HG03045 (cell line): ENCODE results near the gene ARHGEF6.

ENCODE experiments used
- ATAC-seq: cut with Tn5 transposase; IDR thresholded peaks from one replicate; pipeline ENCODE4 v1.9.1; 2021; ENCODE audit warnings: mild to moderate bottlenecking, moderate library complexity; ENCODE audit not compliant: unreplicated experiment

Gene ARHGEF6

DNA sequence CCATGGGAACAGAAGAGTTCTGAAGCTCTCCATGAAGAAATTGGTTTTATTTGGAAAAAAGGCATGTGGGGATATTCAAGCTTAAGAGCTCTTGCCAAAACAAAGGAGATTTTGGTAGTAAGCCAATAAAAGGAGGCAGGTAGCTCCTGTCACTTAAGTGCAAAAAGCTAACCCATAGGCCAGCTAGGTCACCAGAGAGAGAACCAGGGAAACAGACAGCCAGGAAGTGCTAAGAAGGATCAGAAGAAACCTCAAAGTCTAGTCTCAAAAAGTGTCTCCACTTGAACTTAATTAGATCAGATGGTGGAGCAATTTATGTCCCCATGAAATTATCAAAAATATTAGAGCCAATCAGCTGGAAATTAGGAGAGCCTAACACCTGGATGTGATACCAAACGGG lies 83.6 kb downstream of the ARHGEF6 start:
- ATAC-seq = no peak

DNA sequence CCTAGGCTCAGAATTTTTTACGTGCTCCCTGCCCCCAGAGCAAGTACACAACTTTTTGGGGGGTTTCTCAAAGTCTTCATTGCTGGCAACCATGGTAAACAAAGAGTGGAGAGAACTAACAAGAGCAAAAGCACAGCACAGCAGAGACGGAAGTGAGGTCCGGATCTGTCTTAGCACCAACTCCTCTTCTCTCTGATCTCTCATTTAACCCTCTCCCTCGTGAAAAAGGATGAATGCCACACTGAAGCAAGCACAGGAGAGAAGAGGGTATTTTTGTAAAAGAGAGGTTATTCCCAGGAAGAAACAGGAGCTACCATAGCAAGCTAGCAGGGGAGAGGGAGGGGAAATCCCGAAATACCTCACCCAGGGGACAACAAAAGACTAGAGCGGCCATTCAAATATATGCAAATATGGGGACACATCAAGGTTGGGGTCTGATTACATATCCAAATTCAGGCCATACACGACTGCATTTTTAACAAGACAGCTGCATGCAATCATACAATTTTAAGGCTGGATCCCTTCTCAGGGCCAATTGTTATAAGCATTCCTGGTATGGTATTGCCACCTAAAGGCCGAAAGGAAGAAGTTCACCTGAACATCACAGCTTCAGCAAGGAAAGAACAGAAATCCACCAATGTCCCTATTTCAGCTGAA lies 86.2 kb downstream of the ARHGEF6 start:
- ATAC-seq = peak; percentile 84

DNA sequence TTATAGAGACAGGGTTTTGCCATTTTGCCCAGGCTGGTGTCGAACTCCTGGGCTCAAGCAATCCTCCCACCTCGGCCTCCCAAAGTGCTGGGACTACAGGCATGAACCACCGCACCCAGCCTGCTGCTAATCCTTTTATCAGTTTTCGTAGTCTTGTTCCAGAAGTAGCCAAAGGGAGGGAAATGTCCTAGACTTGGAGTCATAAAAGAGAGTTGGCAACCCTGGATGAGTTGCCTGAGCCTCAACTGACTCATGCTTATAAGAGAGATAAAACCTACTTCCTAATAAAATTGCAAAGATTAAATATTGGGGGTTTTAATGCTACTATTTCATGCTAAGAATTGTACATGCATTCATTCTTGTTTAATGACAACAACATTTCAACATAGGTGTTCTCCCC lies 88.5 kb downstream of the ARHGEF6 start:
- ATAC-seq = no peak

DNA sequence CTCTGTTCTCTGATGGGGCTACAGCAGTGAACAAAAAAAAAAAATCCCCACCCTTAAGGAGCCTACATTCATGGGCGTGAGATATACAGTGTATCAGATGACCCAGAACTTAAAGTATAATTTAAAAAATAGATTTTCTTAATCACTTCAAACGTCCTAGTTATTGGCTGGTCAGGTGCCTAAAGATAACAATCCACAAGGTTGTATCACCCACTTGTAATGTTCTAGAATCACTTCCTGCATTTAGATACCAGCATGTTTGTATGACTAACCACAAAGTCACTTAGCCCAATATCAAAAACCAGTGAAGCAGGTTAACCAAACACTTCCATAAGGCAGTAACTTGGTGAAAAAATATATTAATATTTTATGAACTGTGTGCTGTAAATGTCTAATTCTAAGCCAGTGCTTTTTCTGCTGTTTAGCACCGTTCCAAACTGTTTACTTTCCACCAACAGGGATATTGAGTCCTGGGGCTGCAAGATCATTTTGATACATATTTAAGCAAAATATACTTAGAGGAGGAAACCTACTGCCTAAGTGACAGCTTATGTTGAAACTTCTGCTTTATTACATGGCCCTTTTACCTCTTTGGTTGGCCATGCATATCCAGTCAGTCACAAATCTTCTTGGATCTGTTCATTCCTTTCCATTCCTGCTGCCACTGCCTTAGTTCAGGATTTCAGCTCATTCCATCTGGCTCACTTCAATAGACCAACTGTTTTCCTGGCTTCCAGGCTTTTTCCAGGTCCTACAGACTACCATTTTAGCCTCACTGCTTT lies 89.5 kb downstream of the ARHGEF6 start:
- ATAC-seq = no peak

DNA sequence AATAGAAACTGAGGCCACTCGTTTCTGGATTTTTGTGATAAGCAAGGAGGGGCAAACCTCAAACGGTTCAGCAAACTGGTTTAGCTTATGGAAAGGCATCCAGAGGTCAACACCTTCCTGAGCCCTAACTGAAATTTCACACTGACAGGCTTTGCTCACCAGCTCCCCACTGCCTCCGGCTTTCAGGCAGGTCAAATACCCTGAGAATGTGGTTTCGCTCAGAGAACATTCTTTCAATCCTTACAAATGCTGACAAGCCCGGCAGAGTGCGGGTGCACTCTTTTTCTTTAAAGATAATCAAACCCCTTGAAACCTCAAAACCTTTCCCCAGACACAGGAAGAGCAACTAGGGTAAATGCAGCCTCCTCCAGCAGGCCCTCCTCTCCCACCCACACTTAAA lies 91.3 kb downstream of the ARHGEF6 start:
- no peak for ATAC-seq

DNA sequence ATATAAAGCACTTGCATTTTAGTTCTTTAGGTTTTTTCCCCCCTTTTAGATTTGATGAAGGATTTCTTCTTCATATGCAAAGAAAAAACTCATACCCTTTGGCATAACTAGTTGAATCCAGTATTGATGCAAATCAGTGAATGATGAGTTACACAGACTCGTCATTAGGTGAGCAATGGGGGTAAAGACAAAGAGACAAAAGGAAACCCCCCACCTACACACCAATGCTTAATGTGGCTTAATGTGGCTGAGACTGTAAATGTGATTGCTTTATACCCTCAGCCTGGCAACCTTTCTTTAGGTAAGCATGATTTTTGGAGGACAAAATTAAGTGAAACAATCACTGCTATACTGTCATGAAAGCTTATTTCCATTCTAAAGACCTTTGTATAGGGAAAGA lies 93.3 kb downstream of the ARHGEF6 start:
- no peak for ATAC-seq

DNA sequence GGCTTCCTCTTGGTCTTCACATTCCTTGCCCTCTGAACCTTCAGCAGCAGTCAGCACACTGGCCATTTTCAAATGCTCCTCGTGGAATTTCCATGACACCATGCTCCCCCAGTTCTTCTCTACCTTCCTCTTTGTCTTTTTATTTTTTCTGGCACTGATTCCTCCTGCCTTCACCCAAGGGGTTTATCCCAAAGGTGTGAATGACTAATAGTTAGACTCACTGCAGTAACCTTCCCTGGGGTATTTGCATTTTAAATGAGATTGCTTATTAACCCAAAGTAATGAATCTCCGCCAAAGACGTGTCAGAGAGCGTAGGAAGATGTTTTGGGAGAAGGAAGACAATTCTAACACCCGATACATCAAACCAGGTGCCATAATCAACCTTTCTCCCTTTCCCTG lies 96.6 kb downstream of the ARHGEF6 start:
- ATAC-seq = no peak

DNA sequence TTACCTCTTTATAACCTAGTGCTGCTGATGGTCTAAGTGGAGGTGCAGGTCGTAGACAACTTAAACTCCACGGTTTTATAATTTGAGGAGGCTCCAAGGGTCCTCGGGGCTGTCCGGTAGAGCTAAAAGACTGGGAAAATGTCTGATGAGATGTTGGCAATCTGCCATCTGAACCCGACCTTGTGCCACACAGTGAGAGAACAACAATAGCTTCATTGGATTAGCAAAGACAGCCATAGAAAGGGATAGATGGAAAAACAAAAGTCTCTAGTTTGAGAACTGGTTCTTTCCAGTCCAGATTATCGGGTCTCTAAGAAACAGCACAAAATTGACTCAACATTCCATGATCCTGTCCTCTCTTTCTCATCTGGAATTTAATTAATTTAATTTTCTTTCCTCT lies 101.2 kb downstream of the ARHGEF6 start:
- no peak for ATAC-seq

DNA sequence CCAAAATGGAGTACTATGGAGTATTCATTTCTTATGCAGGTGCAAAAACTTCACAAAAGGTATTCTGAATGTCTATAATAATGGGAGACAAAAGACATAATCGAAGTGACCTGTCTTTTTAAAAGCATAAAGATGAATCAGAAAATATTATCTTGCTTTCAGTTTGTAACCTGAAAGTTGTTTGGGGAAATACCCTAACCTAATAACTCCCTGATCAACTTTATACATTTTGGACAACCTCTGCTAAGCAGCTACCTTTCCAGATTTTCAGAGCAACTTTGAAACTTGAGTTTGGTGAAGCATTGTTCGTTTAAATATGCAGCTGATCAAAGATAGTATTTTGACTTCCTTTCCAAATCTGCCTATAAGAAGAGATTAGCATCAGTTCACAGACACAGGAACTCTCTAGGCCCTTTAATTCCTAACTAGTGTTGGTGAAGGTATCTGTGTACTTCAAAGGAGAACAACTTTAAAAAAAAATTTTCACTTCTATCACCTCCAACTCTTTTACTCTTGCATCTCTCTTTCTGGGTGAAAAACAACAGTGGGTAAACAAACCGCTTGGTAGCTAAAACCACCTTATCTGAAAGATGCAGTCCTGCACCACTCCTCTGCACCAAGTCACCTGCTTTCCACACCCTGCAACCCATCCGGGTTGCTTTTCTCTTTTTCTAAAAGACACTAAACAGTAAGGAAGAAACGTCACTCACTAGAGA lies 106.3 kb downstream of the ARHGEF6 start:
- ATAC-seq = no peak

DNA sequence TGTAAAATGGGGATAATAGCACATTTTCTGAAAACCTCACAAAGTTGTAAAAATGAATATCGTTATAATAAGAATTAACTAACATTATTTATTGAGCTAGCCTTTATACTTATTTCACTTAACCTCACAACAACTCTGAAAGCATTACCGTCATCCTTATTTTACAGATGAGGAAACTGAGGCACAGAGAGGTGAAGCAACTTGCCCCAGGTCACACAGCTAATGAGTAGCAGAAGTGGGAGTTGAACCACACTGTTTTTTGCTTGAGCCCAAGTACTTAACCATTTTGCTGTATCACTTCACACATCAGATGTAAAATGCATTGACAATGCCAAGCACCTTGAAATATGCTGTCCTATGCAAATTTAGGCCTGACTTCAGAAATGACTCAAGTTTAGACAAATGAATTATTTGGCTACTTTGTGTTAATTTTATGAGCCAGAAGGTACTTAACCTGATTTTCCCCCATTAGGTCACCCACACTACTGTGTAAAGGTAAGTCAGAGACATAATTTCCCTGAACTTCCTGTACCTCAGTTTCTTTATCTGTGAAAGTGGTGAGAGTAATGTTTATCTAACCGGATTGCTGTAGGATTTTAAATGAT lies 109.6 kb downstream of the ARHGEF6 start:
- no peak for ATAC-seq

DNA sequence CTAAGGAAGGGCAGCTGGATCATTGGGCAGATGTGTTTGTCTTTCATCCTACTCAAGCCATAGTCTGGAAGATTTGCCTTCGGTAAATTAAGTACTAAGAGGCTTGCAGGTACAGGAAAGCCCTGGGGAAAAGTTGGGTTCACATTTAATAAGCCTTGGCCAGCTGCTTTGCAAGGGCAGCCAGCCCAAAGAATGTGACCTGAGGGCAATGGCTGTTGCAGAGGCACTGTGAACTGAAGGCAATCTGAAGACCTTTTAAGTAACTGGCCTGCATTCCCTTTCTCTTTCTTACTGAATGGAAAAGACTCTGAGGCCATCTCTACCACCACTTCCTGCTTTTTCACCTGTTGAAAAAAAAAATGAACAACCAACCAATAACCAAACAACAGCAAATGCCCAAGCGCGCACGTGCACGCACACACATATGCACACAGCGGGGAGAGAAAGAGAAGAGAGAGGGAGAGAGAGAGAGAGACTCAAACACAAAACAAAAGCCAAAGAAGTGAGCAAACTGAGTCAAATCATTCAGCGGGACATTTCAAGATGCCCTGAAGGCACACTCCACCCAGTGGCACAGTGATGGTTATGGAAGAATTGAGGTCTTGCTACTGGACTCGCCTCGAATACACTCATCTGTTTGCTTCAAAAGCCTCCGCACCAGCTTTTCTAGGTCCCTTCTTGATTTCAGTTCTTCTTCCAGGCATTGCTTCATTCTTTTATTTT lies 113.1 kb downstream of the ARHGEF6 start:
- ATAC-seq = no peak

DNA sequence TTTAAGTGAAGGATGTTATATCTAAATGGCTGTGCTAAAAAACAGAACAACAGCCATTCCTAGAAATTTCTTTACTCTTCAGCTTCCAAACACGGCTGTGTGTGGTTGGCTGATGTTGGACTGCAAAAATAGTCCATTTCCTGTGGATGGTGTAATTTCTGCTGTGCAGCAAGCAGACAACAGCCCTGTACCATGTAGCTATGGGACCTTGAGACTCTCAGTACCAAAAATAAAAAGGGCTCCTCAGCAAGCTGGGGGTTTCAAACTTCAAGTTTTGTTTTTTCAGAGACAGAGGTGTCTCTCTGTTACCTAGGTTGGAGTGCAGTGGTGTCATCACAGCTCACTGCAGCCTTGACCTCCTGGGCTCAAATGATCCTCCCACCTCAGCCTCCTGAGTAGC lies 114.6 kb downstream of the ARHGEF6 start:
- ATAC-seq = no peak

DNA sequence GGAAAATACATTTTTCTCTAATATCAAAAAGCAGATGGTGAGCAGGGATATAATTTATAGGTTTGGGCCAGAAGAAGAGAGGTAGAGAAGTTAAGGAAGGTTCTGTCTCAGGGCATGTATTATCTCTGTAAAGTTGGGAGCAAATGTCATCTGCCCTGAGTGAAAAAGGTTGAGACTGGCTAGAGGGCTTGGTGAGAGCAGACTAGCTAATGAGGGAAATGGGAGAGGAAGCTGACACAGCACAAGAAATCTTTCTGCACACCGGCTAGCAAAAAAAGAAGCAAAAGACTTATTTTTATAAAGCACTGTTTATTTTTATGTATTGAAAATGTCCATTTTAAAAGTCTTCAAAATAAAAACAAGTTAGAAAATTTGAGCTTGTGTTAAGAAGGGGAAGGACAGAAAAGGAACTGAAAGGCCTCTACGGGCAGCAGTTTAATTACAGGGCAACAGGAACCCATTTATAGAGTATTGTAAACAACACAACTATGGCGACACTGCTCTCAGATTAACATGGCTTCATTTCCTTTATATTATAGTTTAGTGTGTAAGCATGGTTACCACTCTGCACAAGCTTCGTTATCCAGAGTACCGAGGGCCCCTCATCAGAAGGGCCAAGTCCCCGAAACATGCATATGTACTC lies 115.4 kb downstream of the ARHGEF6 start:
- ATAC-seq = no peak

DNA sequence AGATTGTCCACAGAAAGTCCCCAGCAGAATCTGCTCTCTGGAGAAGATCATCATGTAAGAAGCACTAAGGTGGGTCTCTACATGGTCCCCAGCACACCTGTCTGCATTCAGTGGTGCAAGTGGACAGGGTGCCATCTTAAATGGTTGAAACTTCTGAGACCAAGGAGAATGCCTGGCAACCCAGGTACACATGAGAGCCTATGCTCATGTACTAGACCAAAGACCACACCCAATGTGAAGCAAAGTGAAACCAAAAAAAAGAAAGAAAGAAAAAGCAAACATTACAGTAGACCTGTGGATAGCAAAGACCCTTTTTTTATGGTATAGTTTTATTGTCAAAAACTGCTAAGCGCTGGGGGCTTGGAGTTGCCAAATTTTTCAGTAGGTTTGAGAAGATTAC lies 117.8 kb downstream of the ARHGEF6 start:
- ATAC-seq = no peak

DNA sequence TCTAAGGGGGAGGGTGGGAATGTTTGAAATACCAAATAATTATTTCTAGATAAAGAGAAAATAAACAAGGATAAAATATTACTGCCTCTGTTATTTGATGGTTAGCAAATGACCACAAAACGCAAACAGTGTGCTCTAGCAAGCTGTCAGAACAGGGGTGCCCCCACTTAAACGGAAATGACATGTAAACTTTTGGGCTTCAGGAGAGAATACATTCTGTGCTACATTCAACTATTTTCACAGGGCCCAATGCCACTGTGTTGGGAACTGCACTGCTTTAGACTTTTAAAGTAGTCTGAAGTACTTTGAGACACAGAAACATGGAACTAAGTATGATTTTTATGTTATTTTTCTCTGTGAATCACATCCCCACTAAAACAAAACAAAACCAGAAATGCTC lies 118.6 kb downstream of the ARHGEF6 start:
- ATAC-seq = no peak

DNA sequence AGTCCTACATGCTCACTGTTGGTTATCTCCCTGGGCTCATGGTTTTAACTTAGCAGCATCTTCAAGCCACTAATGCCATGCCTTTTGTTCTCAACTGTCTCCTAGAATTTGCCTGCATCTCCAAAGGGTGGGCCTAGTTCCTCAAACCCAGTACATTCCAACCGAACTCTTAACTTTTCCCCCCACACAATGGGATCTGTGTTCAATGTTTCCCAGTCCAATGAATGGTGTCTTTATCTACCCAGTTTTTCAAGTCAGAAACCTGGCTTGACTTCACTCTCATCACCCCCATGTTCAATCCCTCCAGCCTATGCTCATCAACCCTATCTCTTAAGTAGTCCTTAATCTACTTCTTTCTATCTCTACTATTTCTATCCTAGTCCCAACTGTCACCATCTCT lies 119.8 kb downstream of the ARHGEF6 start:
- ATAC-seq = no peak

DNA sequence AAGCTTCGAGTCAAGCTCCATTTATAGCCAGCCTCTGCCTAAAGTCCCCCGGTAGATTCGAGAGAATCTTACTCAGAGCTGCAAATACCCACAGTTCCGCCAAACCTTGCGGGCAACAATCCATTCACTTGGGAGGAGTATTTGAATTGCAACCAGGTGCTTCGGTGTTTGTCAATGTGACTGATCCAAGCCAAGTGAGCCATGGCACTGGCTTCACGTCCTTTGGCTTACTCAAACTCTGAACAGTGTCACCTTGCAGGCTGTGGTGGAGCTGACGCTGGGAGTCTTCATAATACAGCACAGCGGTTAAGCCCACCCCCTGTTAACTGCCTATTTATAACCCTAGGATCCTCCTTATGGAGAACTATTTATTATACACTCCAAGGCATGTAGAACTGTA lies 121.6 kb downstream of the ARHGEF6 start:
- no peak for ATAC-seq

DNA sequence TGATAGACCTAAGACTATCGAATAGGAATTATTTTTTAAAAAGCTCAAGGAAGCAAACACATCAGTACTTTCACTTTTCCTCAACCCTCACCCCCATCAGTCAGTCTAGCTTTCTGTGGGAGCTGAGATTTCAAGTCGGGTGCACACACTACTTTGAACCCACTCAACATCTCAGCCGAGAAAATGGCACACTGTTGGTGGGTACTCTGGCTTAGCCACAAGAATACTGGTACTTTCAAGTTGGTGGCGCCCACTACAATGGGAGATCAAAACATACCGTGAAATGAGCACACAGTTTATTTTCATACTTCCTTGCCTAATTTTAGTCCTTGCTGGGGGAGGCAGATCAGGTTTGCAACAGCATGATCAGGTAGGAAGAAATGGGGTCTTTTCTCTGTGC lies 122.6 kb downstream of the ARHGEF6 start:
- ATAC-seq = no peak

DNA sequence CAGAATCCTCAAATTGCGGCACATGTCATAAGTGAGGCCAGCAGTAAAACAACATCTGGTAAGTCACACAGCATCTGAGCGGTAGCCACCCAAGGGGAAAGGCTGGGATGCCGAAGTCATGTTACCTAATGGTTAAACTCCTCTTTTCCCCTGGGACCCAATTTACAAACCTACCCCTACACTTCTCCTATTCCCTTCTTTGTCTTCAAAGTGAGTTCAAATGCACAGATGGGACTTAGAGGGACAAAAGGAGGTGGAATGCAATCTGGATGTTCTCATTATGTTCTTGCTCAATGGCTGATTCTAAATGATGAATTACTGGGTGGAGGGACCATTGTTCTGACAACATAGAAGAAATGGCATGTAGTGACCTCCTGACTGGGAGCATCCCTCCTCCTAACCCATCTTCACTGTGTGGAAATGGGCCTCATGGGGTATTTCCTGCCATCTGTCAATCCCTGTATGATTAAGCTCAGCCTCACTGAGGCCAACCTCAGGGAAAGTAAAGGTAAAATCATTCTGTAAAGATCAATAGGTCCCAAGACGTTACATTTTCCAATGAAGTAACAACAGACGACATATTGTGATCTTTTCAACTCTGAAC lies 124.3 kb downstream of the ARHGEF6 start:
- ATAC-seq = no peak
